ENCODE measurements around the gene GGT1. TPM values are rescaled to one million over a fixed set of nuclear protein-coding genes. Genes with fewer than 3 reads are reported as not detected.
"Not testable (repeated sequence)": the region's sequence is repeated elsewhere in the genome, so short reads cannot be mapped to it uniquely, and the experiment has no call there.

GGT1 gene
- total RNA-seq, 1 experiment from 2014 or later = 8.5 TPM

DNA sequence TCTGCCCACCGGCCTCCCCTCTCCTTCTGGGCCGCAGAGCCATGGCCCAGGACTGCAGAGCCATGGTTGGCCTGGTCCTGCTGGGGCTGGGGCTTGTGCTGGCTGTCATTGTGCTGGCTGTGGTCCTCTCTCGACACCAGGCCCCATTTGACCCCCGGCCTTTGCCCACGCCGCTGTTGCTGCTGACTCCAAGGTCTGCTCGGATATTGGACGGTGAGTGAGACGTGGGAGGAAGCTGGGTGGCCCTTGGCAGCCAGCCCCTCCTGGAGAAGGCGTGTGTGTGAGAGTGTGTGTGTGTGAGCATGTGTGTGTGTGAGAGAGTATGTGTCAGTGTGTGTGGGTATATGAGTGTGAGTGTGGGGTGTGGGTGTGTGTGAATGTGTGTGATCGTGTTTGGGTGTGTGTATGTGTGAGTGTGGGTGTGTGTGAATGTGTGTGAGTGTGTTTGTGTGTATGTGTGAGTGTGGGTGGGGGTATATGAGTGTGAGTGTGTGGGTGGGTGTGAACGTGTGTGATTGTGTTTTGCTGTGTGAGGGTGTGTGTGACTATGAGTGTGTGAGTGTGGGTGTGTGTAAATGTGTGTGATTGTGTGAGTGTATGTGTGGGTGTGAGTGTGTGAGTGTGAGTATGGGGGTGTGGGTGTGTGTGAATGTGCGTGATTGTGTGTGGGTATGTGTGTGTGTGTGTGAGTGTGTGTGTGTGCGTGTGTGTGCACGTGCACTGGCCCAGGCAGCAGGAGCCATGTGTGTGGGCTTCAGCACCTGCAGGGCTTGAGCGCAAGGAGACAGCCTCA is 30.4 kb downstream of the GGT1 start:
- not testable (repeated sequence) for DNase-seq (ENCODE audit: low read depth)

DNA sequence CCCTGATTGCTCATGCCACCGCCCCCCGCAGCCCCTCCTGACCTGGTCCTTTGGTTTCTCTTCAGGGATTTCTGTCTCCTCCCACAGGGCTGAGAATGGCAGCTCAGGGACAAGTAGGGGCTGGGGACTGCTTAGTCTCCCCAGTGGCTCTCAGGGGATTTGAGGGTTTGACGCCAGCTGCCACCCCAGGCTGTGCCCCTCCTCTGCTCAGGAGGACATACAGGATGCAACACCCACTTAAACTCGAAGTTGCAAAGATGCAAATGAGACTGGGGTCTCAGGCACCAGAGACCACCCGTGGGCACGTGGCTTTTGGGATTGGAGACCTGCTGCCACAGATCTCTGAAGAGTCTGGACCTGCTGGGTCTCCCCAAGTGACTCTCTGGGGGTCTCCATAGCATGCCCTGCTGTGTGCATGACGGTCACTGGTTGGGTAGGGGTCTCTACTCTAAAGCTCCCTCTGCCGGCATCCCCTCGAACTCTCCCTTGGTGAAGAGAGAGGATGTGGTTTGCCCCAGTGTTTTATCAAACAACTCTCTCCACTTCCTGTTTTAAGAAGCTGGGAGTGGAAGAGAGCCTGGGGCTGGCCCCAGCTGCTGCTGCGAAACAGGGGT is 31.9 kb downstream of the GGT1 start:
- not testable (repeated sequence) for DNase-seq (ENCODE audit: low read depth)

DNA sequence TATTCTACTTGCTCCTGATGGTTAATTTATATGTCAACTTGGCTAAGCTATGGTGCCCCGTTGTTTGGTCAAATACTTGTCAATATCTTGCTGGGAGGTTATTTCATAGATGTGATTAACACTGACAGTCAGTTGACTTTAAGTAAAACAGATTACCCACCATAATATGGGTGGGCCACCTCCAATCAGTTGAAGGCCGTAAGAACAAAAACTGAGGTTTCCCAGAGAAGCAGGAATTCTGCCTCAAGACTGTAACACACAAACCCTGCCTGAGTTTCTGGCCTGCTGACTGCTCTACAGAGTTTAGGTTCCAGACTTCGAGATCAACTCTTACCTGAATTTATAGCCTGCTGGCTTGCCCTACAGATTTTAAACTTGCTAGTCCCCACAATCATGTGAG is 33.5 kb downstream of the GGT1 start:
- not testable (repeated sequence) for DNase-seq (ENCODE audit: low read depth)

DNA sequence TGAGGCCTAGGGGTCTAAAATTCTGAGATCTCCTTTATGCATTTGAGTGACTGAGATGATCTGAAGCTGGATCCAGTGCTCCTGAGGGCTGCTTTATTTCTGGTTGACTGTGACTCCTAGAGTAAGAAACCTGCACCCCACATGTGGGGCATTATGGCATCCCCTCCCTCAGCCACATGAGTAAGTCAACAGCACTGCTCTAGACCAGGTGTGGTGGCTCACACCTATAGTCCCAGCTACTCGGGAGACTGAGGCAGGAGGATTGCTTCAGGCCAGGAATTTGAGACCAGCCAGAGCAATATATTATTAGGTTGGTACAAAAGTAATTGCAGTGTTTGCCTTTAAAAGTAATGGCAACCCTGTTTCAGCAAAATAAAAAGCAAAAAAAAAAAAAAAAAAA is 39.3 kb downstream of the GGT1 start:
- not testable (repeated sequence) for DNase-seq (ENCODE audit: low read depth)

DNA sequence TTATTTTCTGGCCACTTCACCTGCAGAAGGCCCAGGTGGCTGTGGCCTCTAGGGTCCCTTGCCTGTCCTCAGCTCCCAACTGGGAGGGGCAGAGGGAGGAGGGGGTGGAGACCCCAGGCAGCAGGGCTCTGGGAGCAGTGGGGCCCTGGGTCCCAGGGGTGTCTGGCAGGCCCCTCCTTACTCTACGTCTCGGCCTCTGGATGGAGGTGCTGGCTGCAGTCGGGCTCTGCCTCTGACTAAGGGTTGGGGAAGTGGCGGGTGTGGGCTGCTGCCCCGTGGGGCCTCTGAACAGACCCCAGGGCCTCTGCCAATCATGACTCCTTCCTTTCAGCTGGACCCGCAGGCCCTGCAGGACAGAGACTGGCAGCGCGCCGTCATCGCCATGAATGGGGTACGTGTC is 41.4 kb downstream of the GGT1 start:
- DNase-seq (ENCODE audit: low read depth) = not testable (repeated sequence)

DNA sequence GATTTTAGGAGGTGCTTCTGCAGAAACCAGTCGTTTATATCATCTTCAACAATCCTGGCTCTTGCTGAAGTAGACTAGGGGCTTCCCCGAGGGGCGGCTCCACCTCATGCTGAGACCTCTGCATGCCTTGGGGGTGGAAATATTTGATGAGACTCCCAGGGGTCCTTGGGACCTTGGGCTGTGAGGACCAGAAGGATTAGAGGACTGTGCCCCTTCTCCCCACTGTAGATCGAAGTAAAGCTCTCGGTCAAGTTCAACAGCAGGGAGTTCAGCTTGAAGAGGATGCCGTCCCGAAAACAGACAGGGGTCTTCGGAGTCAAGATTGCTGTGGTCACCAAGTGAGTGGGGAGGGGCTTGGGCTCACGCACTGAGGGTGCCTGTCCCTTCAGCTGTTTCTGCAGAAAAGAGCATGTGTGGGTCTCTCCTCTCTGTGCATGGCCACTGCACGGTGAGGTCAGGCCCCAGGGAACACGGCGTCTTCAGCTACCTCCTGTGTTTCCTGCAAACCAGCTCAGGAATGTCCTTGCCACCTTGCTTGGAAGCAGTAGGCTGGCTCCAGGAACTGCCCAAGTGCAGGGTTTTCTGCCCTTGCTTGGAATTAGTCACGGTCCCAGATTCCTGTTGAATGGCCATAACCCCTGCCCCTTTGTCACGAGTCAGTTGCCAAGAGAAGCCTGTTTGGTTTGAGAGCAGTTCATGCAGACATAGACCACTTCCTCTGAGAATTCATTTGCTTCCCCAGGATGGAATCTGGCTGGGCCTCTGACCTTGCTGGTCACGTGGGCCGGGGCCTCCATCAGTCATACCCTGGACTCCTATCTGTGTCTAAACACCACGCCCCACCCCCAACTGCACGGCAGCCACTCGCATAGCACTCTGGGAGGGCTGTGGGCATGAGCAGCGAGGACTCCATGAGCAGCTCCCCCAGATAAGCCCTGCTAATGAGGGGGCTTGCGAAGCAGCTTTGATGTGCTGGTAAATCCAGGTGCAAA is 42.7 kb downstream of the GGT1 start:
- DNase-seq (ENCODE audit: low read depth) = not testable (repeated sequence)

DNA sequence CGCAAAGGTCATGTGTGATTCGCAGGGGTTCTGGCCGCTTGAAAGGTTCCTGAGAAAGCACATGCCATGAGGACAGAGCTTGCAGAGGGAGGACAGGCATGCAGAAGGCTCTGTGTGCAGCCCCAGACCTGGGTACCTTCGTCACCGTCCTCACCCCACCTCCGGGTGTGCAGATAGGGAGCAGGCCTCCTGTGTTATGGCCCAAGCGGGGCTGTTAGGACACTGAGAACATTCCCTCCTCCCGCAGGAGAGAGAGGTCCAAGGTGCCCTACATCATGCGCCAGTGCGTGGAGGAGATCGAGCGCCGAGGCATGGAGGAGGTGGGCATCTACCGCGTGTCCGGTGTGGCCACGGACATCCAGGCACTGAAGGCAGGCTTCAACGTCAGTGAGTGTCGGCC is 43.8 kb downstream of the GGT1 start:
- DNase-seq (ENCODE audit: low read depth) = not testable (repeated sequence)

DNA sequence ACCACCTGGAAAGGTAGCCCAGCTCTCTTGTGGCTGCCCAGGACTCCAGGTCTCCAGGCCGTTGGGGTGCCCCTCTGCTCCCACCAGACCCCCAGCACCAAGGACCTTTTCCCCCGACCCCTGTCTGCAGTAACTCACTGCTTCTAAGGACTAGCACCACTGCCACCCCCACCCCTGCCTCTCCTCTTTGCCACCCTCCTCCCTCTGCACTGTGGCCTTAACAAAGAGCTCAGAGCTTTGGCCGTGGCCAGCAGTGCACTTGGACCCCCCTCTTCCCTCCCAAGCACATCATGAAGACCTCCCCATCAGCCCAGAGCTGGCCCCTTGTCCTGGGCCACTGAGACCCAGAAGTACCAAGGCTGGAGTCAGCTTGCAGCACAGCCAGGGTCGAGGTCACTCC is 46.4 kb downstream of the GGT1 start:
- not testable (repeated sequence) for DNase-seq (ENCODE audit: low read depth)

DNA sequence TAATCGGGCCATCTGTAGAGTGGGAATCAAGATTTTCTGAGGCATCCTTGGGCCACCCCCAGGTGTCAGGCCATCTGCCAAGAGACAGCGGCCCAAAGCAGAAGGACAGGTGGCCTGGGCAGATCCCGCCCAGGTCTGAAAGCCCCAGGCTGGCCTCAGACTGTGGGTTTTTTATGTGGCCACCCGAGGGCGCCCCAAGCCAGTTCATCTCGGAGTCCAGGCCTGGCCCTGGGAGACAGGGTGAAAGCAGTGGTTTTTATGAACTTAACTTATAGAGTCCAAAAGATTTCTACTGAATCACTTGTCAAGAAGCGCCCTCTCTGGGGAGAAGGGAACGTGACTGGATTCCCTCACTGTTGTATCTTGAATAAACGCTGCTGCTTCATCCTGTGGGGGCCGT is 47.9 kb downstream of the GGT1 start:
- not testable (repeated sequence) for DNase-seq (ENCODE audit: low read depth)

DNA sequence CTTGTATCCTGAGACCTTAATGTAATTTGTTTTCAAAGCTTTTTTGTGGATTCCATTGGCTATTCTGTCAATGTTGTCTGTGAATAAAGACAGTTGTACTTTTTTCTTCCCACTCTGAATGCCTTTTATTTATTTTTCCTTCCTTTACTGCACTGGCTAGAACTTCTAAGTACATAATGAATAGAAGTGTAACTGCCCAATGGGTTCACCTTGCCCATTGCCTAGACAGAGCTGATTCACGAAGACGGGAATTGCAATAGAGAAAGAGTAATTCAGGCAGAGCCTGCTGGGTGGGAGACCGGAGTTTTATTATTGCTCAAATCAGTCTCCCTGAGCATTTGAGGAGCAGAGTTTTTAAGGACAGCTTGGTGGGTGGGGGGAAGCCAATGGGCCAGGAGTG is 62.4 kb downstream of the GGT1 start:
- DNase-seq (ENCODE audit: low read depth) = not testable (repeated sequence)

DNA sequence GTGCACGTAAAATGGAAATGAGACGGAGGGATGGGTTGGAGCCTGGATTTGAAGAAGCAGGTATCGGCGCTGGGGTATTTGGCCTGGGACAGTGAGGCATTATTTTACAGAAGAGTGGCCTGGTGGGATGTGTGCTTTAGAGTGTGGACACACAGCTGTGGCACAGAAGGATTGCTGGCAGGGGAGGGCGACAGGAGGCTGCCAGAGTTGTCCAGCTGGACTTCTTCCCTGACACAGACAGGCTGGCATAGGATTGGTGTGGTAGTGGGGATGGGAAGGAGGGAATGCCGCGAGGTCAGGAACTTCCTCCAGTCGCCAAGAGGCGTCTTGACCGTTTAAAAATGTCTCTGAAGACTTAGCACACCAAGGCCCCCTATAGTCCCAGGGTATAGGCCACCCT is 64.9 kb downstream of the GGT1 start:
- not testable (repeated sequence) for DNase-seq (ENCODE audit: low read depth)

DNA sequence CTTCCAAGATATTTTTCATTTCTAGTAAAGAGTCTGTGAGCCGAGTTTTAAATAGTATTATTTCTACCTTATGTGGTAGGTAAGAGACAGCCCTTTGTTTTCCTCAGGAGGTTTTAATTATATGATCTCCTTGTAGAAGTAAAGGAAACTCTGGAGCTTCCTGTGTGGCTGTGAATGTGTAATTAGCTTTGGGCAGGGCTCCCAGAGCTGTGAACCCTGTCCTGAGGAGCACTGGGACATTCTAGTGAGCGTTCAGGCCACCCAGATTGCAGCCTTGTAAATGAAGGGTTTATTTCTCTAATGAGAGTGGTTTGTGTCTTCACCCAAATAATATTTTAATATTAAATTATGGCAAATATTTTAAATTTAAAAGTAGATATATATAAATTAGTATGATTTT is 69.5 kb downstream of the GGT1 start:
- not testable (repeated sequence) for DNase-seq (ENCODE audit: low read depth)

Other genes starting within 250 kb of the GGT1 start
- gene ADORA2A, start 175.6 kb upstream of the GGT1 start, total RNA-seq (2014; rRNA removed; shearing (Covaris generic)) = 1.5 and 2.3 TPM in 2 replicates
- gene UPB1, start 107.9 kb upstream of the GGT1 start, total RNA-seq (2014; rRNA removed; shearing (Covaris generic)) = not detected in 2 replicates
- 167 and 172 TPM in 2 replicates for gene GUCD1, start 48.1 kb upstream of the GGT1 start, total RNA-seq (2014; rRNA removed; shearing (Covaris generic))
- 278 and 339 TPM in 2 replicates for gene SNRPD3, start 47.2 kb upstream of the GGT1 start, total RNA-seq (2014; rRNA removed; shearing (Covaris generic))
- 0.70 and 1.1 TPM in 2 replicates for gene LRRC75B, start 10.1 kb upstream of the GGT1 start, total RNA-seq (2014; rRNA removed; shearing (Covaris generic))
- not detected in 2 replicates for gene PIWIL3, start 171.5 kb downstream of the GGT1 start, total RNA-seq (2014; rRNA removed; shearing (Covaris generic))
- gene SGSM1, start 203.0 kb downstream of the GGT1 start, total RNA-seq (2014; rRNA removed; shearing (Covaris generic)) = not detected in 2 replicates

Data from HT1080 (cell line).